Neural cell (in vitro differentiated cells): Measurements from ENCODE around the gene CAPN13. TPM values are rescaled to one million over a fixed set of nuclear protein-coding genes. Genes with fewer than 3 reads are reported as not detected.

Source experiments
- H2AFZ ChIP-seq: fragments of 200-600, 300-800 bp; sonication (generic), shearing (Covaris generic); 2 replicates; pipeline ENCODE4 v1.6.0; 2014; ENCODE audit warnings: low read depth, mild to moderate bottlenecking, antibody characterized with exemption, low read length, moderate library complexity
- H3F3A ChIP-seq: fragments of 200-600 bp; shearing (Covaris generic); 2 replicates; pipeline ENCODE4 v1.6.1; 2016; ENCODE audit warnings: mild to moderate bottlenecking, moderate library complexity, mixed read lengths, antibody characterized with exemption, low read length; ENCODE audit not compliant: insufficient read depth, poor library complexity, severe bottlenecking
- H3K27ac ChIP-seq: fragments of 200-600, 300-800 bp; sonication (generic), shearing (Covaris generic); 2 replicates; pipeline ENCODE4 v1.5.1; 2014; ENCODE audit warnings: mild to moderate bottlenecking, low read length, moderate library complexity
- H3K27me3 ChIP-seq: fragments of 300-800, 200-600 bp; sonication (generic), shearing (Covaris generic); 2 replicates; pipeline ENCODE4 v1.6.0; 2014; ENCODE audit warnings: mild to moderate bottlenecking, low read depth, low read length, moderate library complexity; ENCODE audit not compliant: insufficient read depth
- H3K36me3 ChIP-seq: fragments of 300-800, 200-600 bp; sonication (generic), shearing (Covaris generic); 2 replicates; pipeline ENCODE4 v1.5.1; 2014; ENCODE audit warnings: mild to moderate bottlenecking, antibody characterized with exemption, low read length, moderate library complexity; ENCODE audit not compliant: insufficient read depth
- H3K4me2 ChIP-seq: fragments of 300-800, 200-600 bp; sonication (generic), shearing (Covaris generic); 2 replicates; pipeline ENCODE4 v1.6.0; 2014; ENCODE audit warnings: mild to moderate bottlenecking, low read length
- H3K4me3 ChIP-seq: fragments of 300-800, 200-600 bp; sonication (generic), shearing (Covaris generic); 2 replicates; pipeline ENCODE4 v1.5.1; 2014; ENCODE audit warnings: mild to moderate bottlenecking, low read length, moderate library complexity
- H3K79me2 ChIP-seq: fragments of 200-600 bp; shearing (Covaris generic); replicated peaks from 2 replicates; pipeline ENCODE4 v1.6.0; 2014; ENCODE audit warnings: mild to moderate bottlenecking, low read length, moderate library complexity; ENCODE audit not compliant: insufficient read depth
- H3K9ac ChIP-seq: fragments of 300-800, 200-600 bp; sonication (generic), shearing (Covaris generic); 2 replicates; pipeline ENCODE4 v1.6.1; 2016; ENCODE audit warnings: mild to moderate bottlenecking, low read length, mixed read lengths
- H3K9me2 ChIP-seq: fragments of 200-600 bp; shearing (Covaris generic); 2 replicates; pipeline ENCODE4 v1.6.1; 2016; ENCODE audit warnings: mild to moderate bottlenecking, low read length, mixed read lengths; ENCODE audit not compliant: insufficient read depth
- H3K9me3 ChIP-seq: fragments of 200-600, 300-800 bp; sonication (generic), shearing (Covaris generic); 2 replicates; pipeline ENCODE4 v1.6.1; 2016; ENCODE audit warnings: mild to moderate bottlenecking, mixed run types, low read length, moderate library complexity, mixed read lengths
- H4K20me1 ChIP-seq: fragments of 200-600 bp; shearing (Covaris generic); 2 replicates; pipeline ENCODE4 v1.6.1; 2016; ENCODE audit warnings: mild to moderate bottlenecking, mixed run types; ENCODE audit not compliant: insufficient read depth
- CTCF ChIP-seq: fragments of 450-650 bp; IDR thresholded peaks from 2 replicates; pipeline ENCODE4 v1.5.1; 2014; ENCODE audit warnings: antibody characterized with exemption, mild to moderate bottlenecking, moderate library complexity; ENCODE audit not compliant: poor library complexity, severe bottlenecking
- EP300 ChIP-seq: fragments of 450-650 bp; conservative IDR thresholded peaks from 2 replicates; pipeline ENCODE4 v1.6.1; 2014; ENCODE audit warnings: antibody characterized with exemption, mild to moderate bottlenecking, moderate library complexity; ENCODE audit not compliant: poor library complexity, severe bottlenecking
- EZH2 ChIP-seq: fragments of 200-600, 300-800 bp; shearing (Covaris generic), sonication (generic); IDR thresholded peaks from 2 replicates; pipeline ENCODE4 v1.6.1; 2014; ENCODE audit warnings: antibody characterized with exemption, low read length, borderline replicate concordance, mild to moderate bottlenecking; ENCODE audit not compliant: insufficient read depth, poor library complexity, severe bottlenecking
- MXI1 ChIP-seq: fragments of 450-650 bp; conservative IDR thresholded peaks from 2 replicates; pipeline ENCODE4 v1.6.1; 2014; ENCODE audit warnings: antibody characterized with exemption, mild to moderate bottlenecking; ENCODE audit not compliant: poor library complexity, severe bottlenecking
- POLR2AphosphoS5 ChIP-seq: IDR thresholded peaks from 2 replicates; pipeline ENCODE4 v1.6.1; 2012
- RAD21 ChIP-seq: fragments of 450-650 bp; conservative IDR thresholded peaks from 2 replicates; pipeline ENCODE4 v1.6.1; 2014; ENCODE audit warnings: antibody characterized with exemption, mild to moderate bottlenecking, moderate library complexity
- REST ChIP-seq: IDR thresholded peaks from 2 replicates; pipeline ENCODE4 v1.6.1; 2012; ENCODE audit warnings: borderline replicate concordance
- SMC3 ChIP-seq: fragments of 450-650 bp; conservative IDR thresholded peaks from 2 replicates; pipeline ENCODE4 v1.6.1; 2014; ENCODE audit warnings: antibody characterized with exemption, mild to moderate bottlenecking, moderate library complexity; ENCODE audit not compliant: poor library complexity
- TAF1 ChIP-seq: IDR thresholded peaks from 2 replicates; pipeline ENCODE4 v1.6.1; 2012; ENCODE audit warnings: low read depth
- polyA plus RNA-seq: library from polyadenylated mRNA; depleted of rRNA; stranded (reverse); fragments of >200 nt; gene quantifications from 2 replicates; pipeline ENCODE4 v1.2.3, GENCODE V29; 2014

CAPN13 gene
- polyA plus RNA-seq, 1 donor from 2014 or later, result not detected

DNA sequence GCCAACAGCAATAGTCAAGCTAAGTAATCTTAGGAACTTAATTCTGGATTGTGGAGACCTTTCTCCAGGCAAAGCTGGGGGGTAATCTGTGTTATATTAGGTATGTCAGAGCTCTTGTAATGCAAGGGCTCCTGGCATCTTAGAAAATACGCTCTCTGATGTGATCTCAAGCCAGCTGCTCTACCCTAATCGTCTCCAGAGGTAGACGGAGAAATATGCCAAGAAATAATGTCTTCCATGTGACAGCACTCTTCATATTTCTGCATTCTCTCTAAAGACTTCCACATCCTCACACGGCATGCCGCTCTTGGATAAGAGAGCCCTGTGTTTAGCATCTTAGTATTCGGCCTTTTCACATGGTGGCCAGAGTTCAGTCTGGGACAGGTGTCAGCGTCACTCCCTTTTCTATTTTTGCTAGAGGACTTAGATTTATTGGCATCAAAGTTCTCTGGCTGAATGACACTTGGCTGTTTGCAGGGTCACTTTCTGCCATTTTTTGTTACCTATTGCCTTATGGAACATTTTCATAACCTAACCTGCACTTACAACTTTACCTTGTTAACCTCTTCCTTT lies 25.2 kb downstream of the CAPN13 start:
- Histone ChIP-seq H3K4me3 (no peak overlapping the region), H3K9me2 (no peaks in the 10 kb centered on the region), H2AFZ (no peak overlapping the region), H3K36me3 (no peaks in the 10 kb centered on the region), H3K4me2 (no peak overlapping the region), H3K79me2 (no peaks in the 10 kb centered on the region), H4K20me1 (no peaks in the 10 kb centered on the region), H3F3A (no peaks in the 10 kb centered on the region), H3K9me3 (no peaks in the 10 kb centered on the region), H3K27me3 (no peaks in the 10 kb centered on the region), H3K27ac (no peak overlapping the region), H3K9ac (no peak overlapping the region)
- no peak for TF ChIP-seq POLR2AphosphoS5
- TF ChIP-seq CTCF, result no peak
- no peak for TF ChIP-seq SMC3
- no peak for TF ChIP-seq EP300
- no peak for TF ChIP-seq TAF1
- TF ChIP-seq RAD21, result no peak
- no peak for TF ChIP-seq EZH2
- no peak for TF ChIP-seq MXI1
- no peak for TF ChIP-seq REST

- TF ChIP-seq MXI1, result no peak
- TF ChIP-seq TAF1, result no peak
- no peak for TF ChIP-seq RAD21
- TF ChIP-seq POLR2AphosphoS5, result no peak
- TF ChIP-seq CTCF, result no peak
- no peak for TF ChIP-seq REST
- no peak for TF ChIP-seq SMC3
- no peak for TF ChIP-seq EP300
- no peak for TF ChIP-seq EZH2
- no peak overlapping the region for H2AFZ ChIP-seq
- no peak overlapping the region for H3K4me3 ChIP-seq
- H3K36me3 ChIP-seq, result no peaks in the 10 kb centered on the region
- H3K27ac ChIP-seq, result no peak overlapping the region
- no peak overlapping the region for H3K9ac ChIP-seq
- no peaks in the 10 kb centered on the region for H4K20me1 ChIP-seq
- no peaks in the 10 kb centered on the region for H3K9me2 ChIP-seq
- H3K4me2 ChIP-seq, result no peak overlapping the region
- no peaks in the 10 kb centered on the region for H3F3A ChIP-seq
- H3K79me2 ChIP-seq, result no peaks in the 10 kb centered on the region
- no peaks in the 10 kb centered on the region for H3K9me3 ChIP-seq
- no peaks in the 10 kb centered on the region for H3K27me3 ChIP-seq
These were observed 25.8 kb downstream of the CAPN13 start for GRCh38 chr2:30781451-30781850.
